Brain microvascular endothelial cell (primary cell): ENCODE measurements around the gene PCDHA7.
"Not testable (repeated sequence)": the region's sequence is repeated elsewhere in the genome, so short reads cannot be mapped to it uniquely, and the experiment has no call there.

Experiments used
- DNase-seq: peaks from one replicate; pipeline ENCODE4 v3.0.0-alpha.2; 2020
- H3K27ac ChIP-seq: fragments of 250-450 bp; sonication (Bioruptor Pico); 2 replicates; pipeline ENCODE4 v1.5.1; 2020; ENCODE audit warnings: mild to moderate bottlenecking, moderate library complexity
- H3K27me3 ChIP-seq: fragments of 250-450 bp; sonication (Bioruptor Pico); replicated peaks from 2 replicates; pipeline ENCODE4 v1.5.1; 2020; ENCODE audit warnings: mild to moderate bottlenecking
- H3K36me3 ChIP-seq: fragments of 250-450 bp; sonication (Bioruptor Pico); replicated peaks from 2 replicates; pipeline ENCODE4 v1.5.1; 2020; ENCODE audit warnings: mild to moderate bottlenecking
- H3K4me3 ChIP-seq: 2 replicates; pipeline ENCODE4 v1.5.1; 2011; ENCODE audit warnings: low read depth, mild to moderate bottlenecking, control low read depth, low read length, moderate library complexity
- CTCF ChIP-seq: IDR thresholded peaks from 2 replicates; pipeline ENCODE4 v1.5.1; 2011; ENCODE audit warnings: low read depth, mild to moderate bottlenecking, moderate library complexity, low read length, control low read depth, inconsistent platforms; ENCODE audit errors: missing control alignments
- in situ Hi-C: cut with HindIII; loops from 2 replicates; pipeline ENCODE4 v1.10.0; 2017; ENCODE audit warnings: low sequenced_read_pairs, low pct_ligation_motif_present

PCDHA7 gene

GRCh38 chr5:140869555-140869886 is 35.5 kb downstream of the PCDHA7 start:
- Histone ChIP-seq H3K36me3 (no peaks in the 10 kb centered on the region), H3K27me3 (no peaks in the 10 kb centered on the region), H3K4me3 (no peak overlapping the region), H3K27ac (no peak overlapping the region)
- TF ChIP-seq CTCF = no peak
- in situ Hi-C loops = no loop called here
- no peak for DNase-seq

- no peak for DNase-seq
- H3K4me3 ChIP-seq = no peak overlapping the region
- no peak for TF ChIP-seq CTCF
- in situ Hi-C loops = no loop called here
- no peaks in the 10 kb centered on the region for H3K27me3 ChIP-seq
- no peak overlapping the region for H3K27ac ChIP-seq
- H3K36me3 ChIP-seq = no peaks in the 10 kb centered on the region
These were observed 36.4 kb downstream of the PCDHA7 start for GRCh38 chr5:140870221-140871201.

- H3K27ac ChIP-seq = no peak within 1 kb of the TSS
- H3K36me3 ChIP-seq = no peaks in the 10 kb centered on the region
- in situ Hi-C loops = no loop called here
- H3K4me3 ChIP-seq = no peak within 1 kb of the TSS
- no peak for DNase-seq
- no peaks in the 10 kb centered on the region for H3K27me3 ChIP-seq
- no peak for TF ChIP-seq CTCF
These were observed 41.3 kb downstream of the PCDHA7 start, which contains the start of gene PCDHA12 for GRCh38 chr5:140875085-140876065. Gene PCDHA12, plus strand, starts transcription at chr5:140875308. Its CDS starts 165 bp downstream, at chr5:140875473.

GRCh38 chr5:140876541-140877261 is 42.6 kb downstream of the PCDHA7 start:
- DNase-seq, in situ Hi-C loops, H3K36me3 ChIP-seq, H3K27ac ChIP-seq, H3K4me3 ChIP-seq, H3K27me3 ChIP-seq: not testable (repeated sequence)

- Histone ChIP-seq H3K27me3 (no peaks in the 10 kb centered on the region), H3K27ac (no peak overlapping the region), H3K4me3 (no peak overlapping the region), H3K36me3 (no peaks in the 10 kb centered on the region)
- in situ Hi-C loops = no loop called here
- no peak for TF ChIP-seq CTCF
- DNase-seq = no peak
These were observed 43.2 kb downstream of the PCDHA7 start for GRCh38 chr5:140877262-140877581.
